DOHH2 (cell line): ENCODE data around the gene PRDX3.

Source experiments
- CTCF ChIP-seq: fragments of 200-600 bp; sonication (generic); IDR thresholded peaks from one replicate; pipeline ENCODE4 v1.5.1; 2014; ENCODE audit warnings: antibody characterized with exemption, mild to moderate bottlenecking, low read depth, low read length; ENCODE audit not compliant: poor library complexity, severe bottlenecking
- EZH2phosphoT487 ChIP-seq: fragments of 200-600 bp; sonication (generic); IDR thresholded peaks from 2 replicates; pipeline ENCODE4 v1.6.1; 2017; ENCODE audit warnings: borderline replicate concordance, mild to moderate bottlenecking, antibody characterized with exemption, low read length, moderate library complexity, mixed read lengths

GRCh38 chr10:119190954-119191785 lies 12.6 kb upstream of the PRDX3 start:
- TF ChIP-seq CTCF = no peak
- no peak for TF ChIP-seq EZH2phosphoT487
